Midbrain (tissue), 1 donor: ENCODE measurements around the gene SCARB1.

Experiments
- DNase-seq: peaks from one replicate; lab custom pipeline; 2025; lab: John Stamatoyannopoulos, UW

SCARB1 gene

DNA sequence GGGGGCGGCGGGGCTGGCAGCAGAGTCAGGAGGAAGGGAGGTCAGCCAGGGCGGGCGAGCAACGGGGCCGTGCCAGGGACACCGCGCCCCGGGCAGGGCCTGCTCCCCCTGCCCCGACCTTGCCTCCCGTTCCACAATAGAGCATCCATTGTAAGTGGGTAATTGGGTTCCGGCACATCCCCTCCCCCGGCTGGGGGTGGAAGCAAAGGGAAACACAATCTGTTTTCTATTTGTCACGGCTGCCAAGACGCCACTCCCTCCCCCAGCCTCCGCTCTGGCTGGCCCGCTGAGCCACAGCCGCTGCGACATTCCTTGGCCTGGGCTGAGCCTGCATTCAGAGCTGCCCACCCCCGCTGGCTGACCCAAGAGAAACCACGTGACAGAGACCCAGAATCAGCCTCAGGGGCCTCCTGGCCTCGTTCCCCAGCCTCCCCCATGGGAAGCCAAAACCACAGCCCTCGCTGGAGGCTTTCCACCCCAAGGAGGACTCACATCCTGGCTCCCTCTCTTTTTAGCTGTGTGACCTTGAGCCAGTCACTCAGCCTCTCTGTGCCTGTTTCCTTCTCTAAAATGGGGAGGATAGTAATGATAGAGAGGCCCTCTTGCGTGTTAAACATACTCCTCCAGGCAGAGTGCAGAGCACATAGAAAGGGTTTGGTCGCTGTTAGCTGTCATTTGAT is 117.6 kb downstream of the SCARB1 start:
- peak; percentile 98 for DNase-seq

DNA sequence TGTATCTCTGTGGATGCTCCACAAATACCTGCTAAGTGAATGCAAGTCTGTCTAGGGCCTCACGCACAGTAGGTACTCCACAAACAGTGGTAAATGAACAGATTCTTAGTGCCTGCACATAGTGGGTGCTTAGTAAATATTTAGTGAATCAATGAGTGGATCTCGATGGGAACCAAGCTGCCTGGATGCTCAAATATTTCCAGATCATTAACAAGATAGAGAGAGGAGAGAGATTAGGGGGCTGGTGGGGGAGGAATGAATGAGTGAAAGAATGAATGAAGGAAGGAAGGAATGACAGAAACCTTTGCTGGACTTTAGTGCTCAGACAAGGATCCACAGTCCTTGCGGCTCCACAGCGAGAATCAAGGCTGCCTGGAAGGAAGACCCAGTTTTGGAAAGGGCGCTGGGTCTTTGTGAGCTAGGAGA is 118.2 kb downstream of the SCARB1 start:
- no peak for DNase-seq

DNA sequence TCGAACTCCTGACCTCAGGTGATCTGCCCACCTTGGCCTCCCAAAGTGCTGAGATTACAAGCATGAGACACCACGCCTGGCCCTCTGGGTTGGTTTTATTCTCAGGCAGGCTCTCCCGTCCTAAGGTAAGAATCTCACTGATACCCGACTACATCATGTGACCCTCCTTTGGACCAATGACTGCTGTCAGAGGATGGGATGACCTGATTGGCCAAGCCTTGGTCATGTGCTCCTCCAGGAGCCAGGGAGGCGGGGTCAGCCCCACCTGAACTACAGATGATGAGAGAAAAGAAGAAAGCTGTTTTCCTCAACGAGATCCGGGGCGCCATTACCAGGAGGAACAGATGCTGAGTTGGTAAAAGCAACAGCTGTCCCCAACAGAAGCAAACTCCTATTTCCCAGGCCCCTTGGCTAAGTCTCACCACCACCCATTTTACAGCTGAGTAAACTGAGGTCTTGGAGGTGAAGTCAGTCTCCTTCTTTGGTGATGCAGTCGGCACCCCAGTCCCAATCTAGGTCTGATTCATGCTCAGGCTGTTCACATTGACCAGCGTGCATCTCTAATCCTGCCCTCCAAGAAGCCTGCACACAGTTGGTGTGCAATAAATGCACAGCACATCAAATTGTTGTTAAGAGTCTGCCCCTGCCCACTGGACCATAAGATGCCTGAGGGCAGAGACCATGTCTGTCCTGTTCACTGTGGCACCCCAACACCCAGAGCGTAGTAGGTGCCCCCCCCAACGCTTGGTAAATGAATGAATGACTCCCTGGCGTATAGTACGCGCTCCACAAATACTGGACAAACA is 118.8 kb downstream of the SCARB1 start:
- no peak for DNase-seq

DNA sequence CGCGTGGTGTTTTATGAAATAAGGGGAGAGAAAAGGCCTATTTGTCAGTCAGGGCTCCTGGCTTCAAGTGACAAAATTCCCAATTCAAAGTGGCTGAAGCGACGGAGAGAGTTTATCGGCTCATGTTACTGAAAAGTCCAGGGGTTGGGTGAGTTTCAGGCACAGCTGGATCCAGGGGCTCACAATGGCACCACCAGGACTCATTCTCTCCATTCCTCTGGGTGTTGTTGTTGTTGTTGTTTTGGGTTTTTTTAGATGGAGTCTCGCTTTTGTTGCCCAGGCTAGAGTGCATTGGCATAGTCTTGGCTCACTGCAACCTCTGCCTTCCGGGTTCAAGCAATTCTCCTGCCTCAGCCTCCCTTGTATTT is 119.4 kb downstream of the SCARB1 start:
- no peak for DNase-seq

DNA sequence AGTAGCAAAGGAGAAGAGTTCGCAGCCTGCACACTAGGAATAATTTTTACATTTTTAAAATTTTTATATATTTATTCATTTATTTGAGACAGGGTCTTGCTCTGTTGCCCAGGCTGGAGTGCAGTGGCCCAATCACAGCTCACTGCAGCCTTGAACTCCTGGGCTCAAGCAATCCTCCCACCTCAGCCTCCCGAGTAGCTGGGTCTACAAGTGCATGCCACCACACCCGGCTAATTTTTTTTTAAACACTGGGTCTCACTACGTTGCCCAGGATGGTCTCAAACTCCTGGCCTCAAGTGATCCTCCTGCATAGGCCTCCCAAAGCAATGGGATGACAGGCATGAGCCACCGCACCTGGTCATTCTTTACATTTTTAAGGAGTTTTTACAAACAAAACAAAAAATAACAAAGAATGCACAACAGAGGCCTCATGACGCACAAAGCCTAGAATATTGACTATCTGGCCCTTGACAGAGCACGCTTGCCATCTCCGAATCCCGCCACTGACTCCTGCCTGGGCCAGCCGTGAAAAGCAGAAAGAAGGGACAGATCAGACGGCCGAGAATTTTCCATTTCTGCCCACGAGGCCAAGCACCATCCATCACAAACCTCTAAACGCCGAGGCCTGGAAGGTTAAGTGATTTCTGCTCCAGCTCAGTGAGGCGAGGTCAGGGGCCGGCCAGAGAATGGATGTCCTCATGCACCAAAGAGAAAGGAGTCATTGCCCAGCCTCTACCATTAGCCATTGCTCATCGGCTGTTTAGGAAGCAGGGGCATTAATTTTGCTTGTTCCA is 120.0 kb downstream of the SCARB1 start:
- no peak for DNase-seq

DNA sequence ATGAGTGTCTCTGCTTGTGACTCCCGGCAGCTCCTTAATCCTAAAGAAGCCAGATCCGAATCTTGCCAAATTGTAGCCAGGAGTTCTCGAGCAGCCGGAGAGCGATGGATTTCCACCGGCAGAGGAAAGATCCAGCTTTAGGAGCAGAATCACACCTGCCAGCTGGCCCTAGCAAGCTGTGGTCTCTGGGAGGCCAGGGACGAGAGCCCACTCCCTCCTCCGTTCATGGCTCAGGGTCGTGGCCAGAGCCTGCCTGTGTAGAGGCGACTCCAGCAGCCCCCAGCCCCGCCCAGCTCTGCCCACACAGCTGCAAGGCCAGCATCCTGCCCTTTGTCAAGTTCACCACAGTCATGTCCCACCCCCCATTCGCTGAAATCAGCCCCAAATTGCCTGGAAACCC is 121.0 kb downstream of the SCARB1 start:
- no peak for DNase-seq

DNA sequence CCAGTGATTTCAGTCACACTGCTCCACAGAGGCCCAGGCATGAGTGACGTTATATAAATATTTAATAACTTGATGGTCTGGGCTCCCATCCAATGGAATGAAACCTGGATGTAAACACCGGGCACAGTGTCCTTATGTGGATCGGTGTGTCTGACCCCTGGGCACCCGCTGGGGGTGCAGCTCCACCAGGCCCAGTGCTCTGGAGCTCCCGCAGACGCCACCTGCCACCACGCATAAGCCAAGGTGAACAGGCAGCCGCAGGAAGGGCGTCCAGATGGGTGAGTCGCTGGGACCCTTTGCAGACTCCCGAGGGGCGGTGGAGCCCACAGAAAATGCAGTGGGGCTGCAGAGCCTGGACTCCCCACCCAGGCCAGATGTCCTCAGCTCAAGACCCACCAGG is 121.6 kb downstream of the SCARB1 start:
- no peak for DNase-seq

DNA sequence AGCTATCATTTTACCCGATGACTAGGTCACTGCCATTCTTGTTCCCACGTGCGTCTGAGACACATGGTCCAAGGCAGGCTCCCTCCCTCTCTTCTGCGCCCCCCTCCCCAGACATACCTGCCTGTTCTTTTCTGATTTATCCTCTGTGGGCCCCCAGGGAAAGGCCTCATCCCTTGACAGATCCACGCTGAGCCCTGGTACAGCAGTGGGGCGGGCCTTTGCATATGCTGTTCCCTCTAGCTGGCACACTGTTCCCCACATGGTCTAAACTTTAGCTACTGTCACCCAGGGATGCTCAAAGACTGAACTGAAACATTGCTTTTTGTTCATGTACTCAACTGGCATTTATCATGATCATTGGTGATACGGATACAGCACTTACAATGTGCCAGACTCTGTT is 122.5 kb downstream of the SCARB1 start:
- no peak for DNase-seq

DNA sequence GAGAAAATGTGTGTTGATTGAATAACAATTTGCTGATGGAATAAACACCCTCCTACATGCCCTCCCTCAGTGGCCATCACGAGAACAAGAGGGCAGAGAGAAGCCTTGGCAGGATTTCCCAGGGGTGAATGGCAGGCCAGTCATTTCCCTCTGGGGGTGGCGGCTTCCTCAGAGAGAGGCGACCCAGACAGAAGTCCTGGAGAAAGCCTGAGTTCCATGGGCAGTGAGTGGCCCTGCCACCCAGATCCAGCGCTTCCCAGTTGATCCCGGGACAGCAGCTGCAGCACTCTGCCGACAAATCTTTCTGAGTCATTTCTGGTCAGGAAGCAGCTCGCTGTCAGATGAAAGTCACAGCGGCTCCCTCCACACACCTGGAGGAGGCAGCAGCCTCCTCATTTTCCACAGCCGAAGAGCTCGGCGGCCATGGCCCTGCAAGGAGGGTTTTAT is 123.0 kb downstream of the SCARB1 start:
- peak; percentile 45 for DNase-seq

DNA sequence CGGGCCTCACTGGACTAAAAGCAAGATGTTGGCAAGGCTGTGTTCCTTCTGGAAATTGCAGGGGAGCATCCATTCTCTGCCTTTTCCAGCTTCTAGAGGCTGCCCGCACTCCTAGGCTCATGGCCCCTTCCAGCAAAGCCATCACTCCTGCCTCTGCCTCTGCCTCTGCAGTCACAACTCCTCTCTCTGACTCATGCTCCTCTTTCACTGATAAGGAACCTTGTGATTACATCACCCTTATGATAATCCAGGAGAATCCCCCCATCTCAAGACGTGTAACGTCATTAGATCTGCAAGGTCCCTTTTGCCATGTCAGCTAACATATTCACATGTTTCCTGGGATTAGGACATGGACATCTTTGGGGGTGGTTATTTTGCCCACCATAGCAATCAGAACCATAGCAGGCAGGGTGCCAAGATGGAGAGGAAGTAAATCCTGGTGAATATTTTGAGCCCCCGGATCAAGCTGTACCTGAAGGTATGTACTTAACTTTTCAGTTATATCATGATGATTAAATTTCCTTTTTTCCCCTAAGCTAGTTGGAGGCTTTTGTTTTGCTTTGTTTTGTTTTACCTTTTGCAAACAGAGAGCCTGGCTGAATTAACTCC is 123.6 kb downstream of the SCARB1 start:
- no peak for DNase-seq

DNA sequence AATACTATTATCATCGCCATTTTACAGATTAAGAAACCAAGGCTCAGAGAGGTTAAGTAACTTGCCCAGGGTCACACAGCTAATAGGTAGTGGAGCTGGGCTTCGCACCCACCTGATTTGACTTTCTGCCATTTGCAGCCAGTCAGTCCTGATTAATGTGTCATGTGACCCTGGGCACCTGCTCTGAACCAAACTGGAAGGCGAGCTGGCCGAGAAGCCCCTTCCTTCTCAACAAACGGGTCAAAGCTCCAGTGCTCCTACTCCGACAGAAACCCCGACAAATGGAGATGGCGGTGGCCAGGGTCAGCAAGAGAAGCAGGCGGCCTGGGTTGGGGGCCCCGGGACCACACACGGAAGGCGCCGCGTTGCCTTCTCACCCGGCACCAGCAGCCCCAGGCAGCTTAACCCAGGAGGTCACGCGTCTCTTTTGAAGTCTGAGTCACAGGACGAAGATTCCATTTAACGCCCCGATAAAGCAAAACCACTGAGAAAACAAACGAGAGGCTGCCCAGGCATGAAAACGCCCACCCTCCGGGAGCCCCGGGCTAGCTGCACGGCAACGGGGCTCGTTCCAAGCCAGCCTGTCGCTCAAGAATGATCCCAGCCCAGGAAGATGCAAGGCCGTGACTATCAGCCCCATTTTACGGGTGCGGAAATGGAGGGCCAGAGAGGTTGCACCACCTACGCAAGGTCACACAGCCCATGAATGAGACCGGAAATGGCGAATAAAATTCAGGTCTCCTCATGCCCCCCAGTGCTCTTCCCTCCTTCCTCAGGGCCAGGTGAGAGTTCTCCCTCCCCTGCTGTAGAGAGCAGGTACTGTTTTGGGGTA is 124.8 kb downstream of the SCARB1 start:
- DNase-seq = no peak

DNA sequence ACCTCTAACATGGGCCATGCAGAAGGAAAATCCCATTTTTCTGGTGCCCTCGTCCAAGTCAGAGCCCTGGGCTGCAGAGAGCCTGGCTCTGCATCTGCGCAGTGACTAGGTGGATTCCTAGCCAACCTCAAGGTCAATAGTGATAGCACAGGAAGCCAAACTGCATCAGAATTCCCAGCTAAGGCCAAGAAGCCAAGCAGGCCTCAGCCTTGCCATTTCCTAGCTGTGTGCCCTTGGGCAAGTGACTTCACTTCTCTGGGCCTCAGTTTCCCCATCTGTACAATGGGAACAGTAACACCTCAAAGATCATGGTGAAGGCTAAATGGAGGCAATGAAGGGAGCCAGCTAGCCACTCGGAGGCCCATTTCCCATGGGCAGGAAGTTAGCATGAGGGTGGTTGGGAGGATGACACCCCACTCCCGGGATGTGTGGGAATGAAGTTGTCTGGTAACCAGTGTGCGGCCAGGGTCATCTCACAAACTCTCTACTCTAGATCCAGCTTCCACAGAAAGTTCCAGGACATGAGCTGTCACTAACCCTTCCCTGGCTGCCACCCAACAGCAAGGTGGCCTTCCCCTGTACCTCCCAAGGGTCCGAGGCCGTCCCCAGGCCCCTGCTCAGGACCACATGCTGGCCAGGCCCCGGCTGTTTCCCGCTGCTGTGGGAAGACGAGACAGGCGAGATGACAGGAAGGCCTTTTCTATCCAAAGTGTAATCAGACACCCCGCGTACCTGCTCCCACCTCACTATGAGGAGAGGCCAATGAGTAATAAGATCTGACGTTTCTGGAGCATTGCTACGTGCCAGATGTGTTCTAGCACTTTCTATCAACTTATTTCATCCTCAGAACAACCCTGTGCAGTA is 125.7 kb downstream of the SCARB1 start:
- DNase-seq = no peak

DNA sequence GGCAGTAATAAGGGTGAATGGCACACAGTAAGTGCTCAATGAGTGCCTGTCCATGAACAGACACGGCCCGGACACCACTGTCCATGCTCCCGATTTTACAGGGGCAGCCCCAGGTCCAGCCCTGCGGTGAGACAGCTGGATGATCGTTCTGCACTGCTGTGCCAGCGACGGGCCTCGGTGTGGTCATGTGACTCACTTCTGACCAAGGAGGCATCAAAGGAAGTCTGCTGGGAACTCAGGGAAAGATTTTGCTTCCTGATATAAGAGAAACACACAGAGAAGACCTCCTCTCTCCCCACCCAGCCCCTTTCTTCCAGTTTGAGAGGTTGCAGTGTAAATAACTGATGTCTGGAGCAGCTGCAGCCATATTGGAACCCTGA is 126.6 kb downstream of the SCARB1 start:
- DNase-seq = no peak

DNA sequence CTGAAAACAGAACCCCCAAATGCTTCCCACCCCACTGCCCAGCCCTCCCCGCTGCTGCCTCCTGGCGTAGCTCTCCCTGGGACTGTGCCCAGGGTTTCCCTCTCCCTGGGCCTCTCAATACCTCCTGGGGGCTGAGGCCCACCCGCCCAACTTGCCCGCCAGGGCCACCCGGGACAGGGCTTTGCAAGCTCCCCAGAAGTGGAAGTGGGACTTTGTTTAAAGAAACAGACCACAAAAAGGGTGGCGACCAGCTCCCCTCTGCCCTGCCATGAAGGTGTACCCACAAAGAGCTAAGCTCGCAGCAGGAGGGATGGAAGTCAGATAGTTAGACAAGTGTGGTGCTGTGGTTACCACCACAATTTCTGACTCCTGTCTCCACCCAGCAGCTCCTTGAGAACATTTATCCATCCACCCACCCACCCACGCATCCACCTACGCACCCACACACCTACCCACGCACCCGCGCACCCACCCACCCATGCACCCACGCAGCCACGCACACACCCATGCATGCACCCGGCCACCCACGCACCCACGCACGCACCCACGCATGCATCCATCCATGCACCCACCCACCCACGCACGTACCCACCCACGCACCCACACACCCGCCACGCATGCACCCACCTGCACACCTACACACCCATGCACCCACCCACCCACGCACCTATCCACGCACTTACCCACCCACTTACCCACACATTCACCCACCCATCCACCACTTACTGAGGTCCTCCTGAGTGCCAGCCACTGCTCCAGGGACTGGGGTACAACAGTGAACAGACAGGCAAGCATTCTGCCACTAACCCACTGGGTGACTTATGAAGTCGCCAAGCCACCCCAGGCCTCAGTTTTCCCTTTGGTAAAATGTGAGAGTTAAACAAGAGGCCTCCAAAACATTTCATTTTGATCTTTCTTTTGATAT is 127.3 kb downstream of the SCARB1 start:
- DNase-seq = no peak

DNA sequence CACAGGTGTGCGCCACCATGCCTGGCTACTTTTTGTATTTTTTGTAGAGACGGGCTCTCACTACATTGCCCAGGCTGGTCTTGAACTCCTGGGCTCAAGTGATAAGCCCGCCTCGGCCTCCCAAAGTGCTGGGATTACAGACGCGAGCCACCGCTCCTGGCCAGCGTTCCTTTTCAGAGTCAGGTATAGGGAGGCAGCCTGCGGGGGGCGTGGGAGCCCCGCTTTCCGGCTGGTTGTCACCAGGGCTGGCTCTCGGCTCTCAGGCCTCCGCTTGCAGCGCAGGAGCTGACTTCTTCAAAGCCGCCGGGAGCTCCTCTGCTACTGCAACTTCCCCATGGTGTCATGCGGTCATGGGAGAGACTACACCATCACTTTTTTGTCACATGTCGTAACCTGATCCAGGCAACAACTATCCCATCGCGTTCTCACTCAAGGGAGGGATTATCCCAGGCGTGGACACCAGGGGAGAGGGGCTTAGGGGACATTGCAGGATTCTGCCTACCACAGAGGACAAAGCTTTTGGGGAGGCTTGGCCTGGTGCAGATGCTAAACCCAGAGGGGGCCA is 129.4 kb downstream of the SCARB1 start:
- DNase-seq = no peak

DNA sequence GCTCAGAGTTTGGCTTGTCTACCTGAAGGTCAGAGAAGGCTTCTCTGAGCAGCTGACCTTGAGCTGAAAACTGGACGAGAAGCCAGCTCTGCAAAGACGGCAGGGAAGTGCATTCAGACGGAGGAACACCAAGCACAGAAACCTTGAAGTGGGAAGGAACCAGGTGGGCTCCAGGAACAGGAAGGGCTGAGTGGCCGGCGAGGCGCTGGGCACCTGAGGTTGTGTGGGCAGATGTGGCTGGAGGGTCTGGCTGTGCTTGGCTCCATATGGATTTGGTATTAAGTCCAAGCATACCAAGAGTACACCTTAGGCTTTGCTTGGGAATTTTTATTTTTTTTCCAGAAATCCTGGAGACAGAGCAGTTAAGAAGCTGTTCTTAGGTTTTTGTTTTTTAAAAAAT is 130.6 kb downstream of the SCARB1 start:
- no peak for DNase-seq

DNA sequence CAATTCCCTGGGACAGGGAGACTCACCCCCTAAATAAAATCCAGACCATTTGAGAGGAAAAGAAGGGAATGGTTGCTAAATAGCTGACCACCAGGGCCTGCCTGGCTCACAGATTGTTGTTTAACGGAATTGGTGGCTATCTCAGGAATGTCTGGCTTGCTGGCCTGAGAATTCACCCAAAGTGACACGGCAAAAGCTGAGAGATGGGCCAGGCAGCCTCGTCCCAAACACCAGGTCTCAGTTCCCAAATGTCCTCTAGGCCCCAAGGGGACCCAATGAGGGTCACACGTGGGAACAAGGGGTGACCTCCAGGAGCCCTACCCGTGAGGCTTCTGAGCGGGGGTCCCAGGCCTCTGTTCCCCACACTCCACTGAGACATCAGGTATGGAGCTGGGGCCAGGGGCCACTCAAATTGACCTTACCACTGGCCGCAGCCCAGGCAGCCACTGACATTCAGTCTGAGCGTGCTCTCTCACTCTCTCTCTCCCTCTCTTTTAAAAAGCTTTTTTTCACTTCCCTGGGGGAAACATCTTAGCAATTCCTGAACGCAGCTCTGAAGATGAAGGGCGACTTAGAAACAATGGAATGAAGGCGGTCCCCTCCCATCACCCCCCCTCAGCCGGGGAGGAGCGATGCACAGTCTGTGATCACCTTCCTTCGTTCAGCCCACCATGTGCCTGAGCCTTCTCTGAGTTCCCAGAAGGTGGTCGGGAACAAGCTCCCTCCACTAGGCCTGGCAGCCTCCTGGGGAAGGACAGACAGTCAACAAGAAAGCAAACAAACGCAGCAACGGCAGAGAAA is 131.2 kb downstream of the SCARB1 start:
- no peak for DNase-seq

DNA sequence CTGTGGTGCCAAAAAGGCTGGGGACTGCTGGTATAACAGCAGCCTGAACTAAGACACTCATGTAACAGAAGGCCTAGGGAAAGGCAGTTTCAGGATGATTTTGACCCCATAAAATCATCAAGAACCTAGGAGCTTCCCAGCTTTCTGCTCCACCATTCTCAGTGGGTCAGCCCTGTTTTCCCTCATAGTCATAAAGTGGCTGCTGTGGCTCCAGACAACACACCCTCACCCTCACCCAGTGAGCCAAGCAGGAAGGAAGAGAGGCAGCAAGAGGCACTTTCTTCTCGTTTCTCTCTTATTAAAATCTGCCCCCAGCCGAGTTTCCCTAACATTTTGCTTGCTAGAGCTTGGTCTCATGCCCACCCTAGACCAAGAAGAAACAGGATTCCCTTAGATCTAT is 131.8 kb downstream of the SCARB1 start:
- no peak for DNase-seq
